CD14-positive monocyte (primary cell): Measurements from ENCODE around the gene THAP2. TPM values are rescaled to one million over a fixed set of nuclear protein-coding genes. Genes with fewer than 3 reads are reported as not detected.
"Not testable (repeated sequence)": the region's sequence is repeated elsewhere in the genome, so short reads cannot be mapped to it uniquely, and the experiment has no call there.

Source experiments
- DNase-seq, 3 donors: peaks; one replicate each; pipeline ENCODE4 v3.0.0-alpha.2; 2011 to 2022
- H2AFZ ChIP-seq: 2 replicates; pipeline ENCODE4 v1.6.0; 2012; ENCODE audit warnings: mild to moderate bottlenecking, low read depth, low read length, inconsistent platforms; ENCODE audit not compliant: insufficient read depth, poor library complexity, severe bottlenecking
- H3K27ac ChIP-seq, 2 donors: 1 replicate in 1 of 2; 2 replicates in 1 of 2; pipeline ENCODE4 v1.5.1; 2012 to 2013; ENCODE audit warnings: low read length in 2 of 2, control low read depth in 1 of 2, inconsistent platforms in 1 of 2, low read depth in 1 of 2, mild to moderate bottlenecking in 1 of 2
- H3K27me3 ChIP-seq, 2 donors: one replicate each; pipeline versions ENCODE4 v1.6.0 to v1.6.1; 2011 to 2013; ENCODE audit warnings: low read length in 2 of 2; ENCODE audit not compliant: control insufficient read depth in 2 of 2, insufficient read depth in 2 of 2
- H3K36me3 ChIP-seq, 2 donors: replicated peaks in 1 of 2; 1 replicate in 1 of 2; 2 replicates in 1 of 2; pipeline versions ENCODE4 v1.5.1 to v1.6.1; 2012 to 2013; ENCODE audit warnings: low read length in 2 of 2, control low read depth in 1 of 2, inconsistent platforms in 1 of 2, mild to moderate bottlenecking in 1 of 2; ENCODE audit not compliant: insufficient read depth in 2 of 2, control insufficient read depth in 1 of 2
- H3K4me1 ChIP-seq, 2 donors: 1 replicate in 1 of 2; 2 replicates in 1 of 2; pipeline versions ENCODE4 v1.5.1 to v1.6.1; 2012 to 2013; ENCODE audit warnings: low read length in 2 of 2, control low read depth in 1 of 2, inconsistent platforms in 1 of 2, mild to moderate bottlenecking in 1 of 2, moderate library complexity in 1 of 2; ENCODE audit not compliant: insufficient read depth in 2 of 2, control insufficient read depth in 1 of 2
- H3K4me2 ChIP-seq: replicated peaks from 2 replicates; pipeline ENCODE3; 2012; ENCODE audit warnings: low read length, moderate library complexity, mild to moderate bottlenecking; ENCODE audit not compliant: poor library complexity, severe bottlenecking; ENCODE audit errors: extremely low read depth
- H3K4me3 ChIP-seq, 3 experiments: fragments of 200-600 bp in 1 of 3; sonication (generic) in 1 of 3; replicated peaks in 1 of 3; 1 replicate in 2 of 3; 2 replicates in 1 of 3; pipeline ENCODE4 v1.5.1; 2011 to 2013; ENCODE audit warnings: low read length in 3 of 3, mild to moderate bottlenecking in 3 of 3, control low read depth in 2 of 3, low read depth in 2 of 3, inconsistent platforms in 1 of 3, moderate library complexity in 1 of 3
- H3K79me2 ChIP-seq: 2 replicates; pipeline ENCODE4 v1.6.0; 2012; ENCODE audit warnings: mild to moderate bottlenecking, control low read depth, inconsistent platforms, low read length, moderate library complexity; ENCODE audit not compliant: insufficient read depth
- H3K9ac ChIP-seq: 2 replicates; pipeline ENCODE4 v1.6.0; 2017; ENCODE audit warnings: low read length, mild to moderate bottlenecking; ENCODE audit not compliant: insufficient read depth, poor library complexity, severe bottlenecking
- H3K9me3 ChIP-seq, 2 donors: replicated peaks in 1 of 2; 1 replicate in 1 of 2; 2 replicates in 1 of 2; pipeline versions ENCODE4 v1.5.1 to v1.6.1; 2012 to 2013; ENCODE audit warnings: low read length in 2 of 2, control low read depth in 1 of 2; ENCODE audit not compliant: control insufficient read depth in 1 of 2, insufficient read depth in 1 of 2
- H4K20me1 ChIP-seq: 2 replicates; pipeline ENCODE4 v1.6.0; 2012; ENCODE audit warnings: mild to moderate bottlenecking, low read length, control low read depth, moderate library complexity; ENCODE audit not compliant: insufficient read depth
- H3K27ac Mint-ChIP-seq, 7 donors: one replicate each; pipeline ENCODE4 v1.8.0; 2020; ENCODE audit warnings: mild to moderate bottlenecking in 7 of 7, mixed read lengths in 7 of 7, moderate library complexity in 6 of 7, inconsistent platforms in 2 of 7
- H3K27me3 Mint-ChIP-seq, 3 donors: one replicate each; pipeline ENCODE4 v1.8.0; 2021 to 2022; ENCODE audit warnings: low read depth in 3 of 3, mild to moderate bottlenecking in 3 of 3, mixed read lengths in 3 of 3, moderate library complexity in 3 of 3, inconsistent platforms in 1 of 3
- H3K36me3 Mint-ChIP-seq, 2 donors: one replicate each; pipeline ENCODE4 v1.8.0; 2020; ENCODE audit warnings: mixed read lengths in 2 of 2, inconsistent platforms in 1 of 2, mild to moderate bottlenecking in 1 of 2
- H3K4me1 Mint-ChIP-seq: one replicate; pipeline ENCODE4 v1.8.0; 2020; ENCODE audit warnings: mild to moderate bottlenecking, mixed read lengths
- H3K4me3 Mint-ChIP-seq, 2 donors: one replicate each; pipeline ENCODE4 v1.8.0; 2020; ENCODE audit warnings: mild to moderate bottlenecking in 2 of 2, mixed read lengths in 2 of 2, moderate library complexity in 1 of 2
- H3K9me3 Mint-ChIP-seq, 7 donors: one replicate each; pipeline ENCODE4 v1.8.0; 2020 to 2022; ENCODE audit warnings: mixed read lengths in 7 of 7, mild to moderate bottlenecking in 6 of 7, moderate library complexity in 6 of 7, inconsistent platforms in 2 of 7
- WGBS: methylation state at CpG from one replicate; pipeline ENCODE4 v1.1.5; 2013; ENCODE audit warnings: missing lambda C conversion rate; ENCODE audit not compliant: insufficient coverage; 5-methylcytosine and 5-hydroxymethylcytosine counted together
- intact Hi-C, 2 donors: fragments of 100-400 bp; cut with micrococcal nuclease; formaldehyde crosslinking; loops; one replicate each; pipeline versions ENCODE4 v1.15.0 to v1.15.1; 2023
- polyA plus RNA-seq, 3 donors: library from polyadenylated mRNA; depleted of rRNA in 1 of 3; unstranded in 2 of 3; stranded (reverse) in 1 of 3; fragments of 300-500 nt in 2 of 3; fragments of >200 nt in 1 of 3; fragmentation: Illumina TruSeq in 2 of 3; gene quantifications; 1 replicate in 2 of 3; 2 replicates in 1 of 3; pipeline ENCODE4 v1.2.3, GENCODE V29; 2012 to 2021
- TF ChIP-seq, protein P1 (sequence below): fragments of 200-600 bp; IDR thresholded peaks from one replicate; pipeline ENCODE4 v1.8.0; 2022; ENCODE audit warnings: antibody characterized with exemption, mild to moderate bottlenecking

Gene THAP2
- polyA plus RNA-seq, 3 donors, result 3.5 to 16.3 (median 4.3) TPM

DNA sequence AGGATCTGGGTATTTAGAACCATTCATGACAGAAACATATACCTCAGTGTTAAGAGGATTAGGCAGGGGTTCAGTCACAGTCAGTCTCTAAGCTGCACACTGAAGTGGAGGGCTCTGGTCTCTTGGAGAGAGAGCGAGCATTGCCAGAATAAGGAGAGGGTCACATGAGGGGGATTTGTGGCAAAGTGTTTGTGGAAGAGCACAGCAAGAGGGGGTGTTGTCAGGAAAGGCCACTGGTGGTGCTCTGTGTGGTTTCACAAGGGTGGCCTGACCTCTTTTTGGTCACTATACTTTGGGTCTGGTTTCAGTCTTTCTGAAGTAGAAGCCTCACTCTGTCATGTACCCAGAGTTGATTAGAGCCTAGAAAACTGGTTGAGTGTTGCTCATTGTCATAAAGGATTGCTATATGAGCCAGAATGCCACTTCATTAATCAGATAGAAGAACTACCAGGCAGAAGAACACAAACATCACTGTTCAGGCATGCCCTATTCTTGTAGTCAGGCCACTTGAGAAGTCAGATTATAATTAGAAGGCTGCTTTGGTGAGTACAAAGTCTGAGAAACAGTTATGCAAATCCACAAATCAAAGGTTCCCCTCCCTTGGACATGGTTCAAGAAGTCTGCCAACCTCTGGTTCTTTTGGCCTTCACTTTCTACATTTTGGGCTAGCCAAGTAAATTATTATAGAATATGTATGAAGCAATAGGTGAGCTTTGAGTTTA lies 30.2 kb downstream of the THAP2 start:
- Mint-ChIP-seq H3K27ac (peak overlapping the region in 2 of 7 donors; percentile 53 to 55), H3K36me3 (peaks cover 36 to 41% of the 10 kb centered on the region in 2 donors), H3K4me3 (no peak overlapping the region), H3K9me3 (no peaks in the 10 kb centered on the region), H3K4me1 (peaks cover 9% of the 10 kb centered on the region), H3K27me3 (peaks cover 0 to 2% (median 0%) of the 10 kb centered on the region in 3 donors)
- H3K36me3 ChIP-seq, result peaks cover 26 to 49% of the 10 kb centered on the region in 2 donors
- H3K27ac ChIP-seq, result no peak overlapping the region
- intact Hi-C loops, result no loop called here
- peaks cover 3% of the 10 kb centered on the region for H3K79me2 ChIP-seq
- H3K4me2 ChIP-seq, result no peak overlapping the region
- no peaks in the 10 kb centered on the region for H3K9me3 ChIP-seq
- 100% methylated on average over 1 of the region's 1 CpG for WGBS
- no peak overlapping the region for H3K4me3 ChIP-seq
- no peak overlapping the region for H3K9ac ChIP-seq
- H3K4me1 ChIP-seq, result no peaks in the 10 kb centered on the region
- H4K20me1 ChIP-seq, result no peaks in the 10 kb centered on the region
- no peak overlapping the region for H2AFZ ChIP-seq
- no peak for DNase-seq
- TF ChIP-seq, protein P1, sequence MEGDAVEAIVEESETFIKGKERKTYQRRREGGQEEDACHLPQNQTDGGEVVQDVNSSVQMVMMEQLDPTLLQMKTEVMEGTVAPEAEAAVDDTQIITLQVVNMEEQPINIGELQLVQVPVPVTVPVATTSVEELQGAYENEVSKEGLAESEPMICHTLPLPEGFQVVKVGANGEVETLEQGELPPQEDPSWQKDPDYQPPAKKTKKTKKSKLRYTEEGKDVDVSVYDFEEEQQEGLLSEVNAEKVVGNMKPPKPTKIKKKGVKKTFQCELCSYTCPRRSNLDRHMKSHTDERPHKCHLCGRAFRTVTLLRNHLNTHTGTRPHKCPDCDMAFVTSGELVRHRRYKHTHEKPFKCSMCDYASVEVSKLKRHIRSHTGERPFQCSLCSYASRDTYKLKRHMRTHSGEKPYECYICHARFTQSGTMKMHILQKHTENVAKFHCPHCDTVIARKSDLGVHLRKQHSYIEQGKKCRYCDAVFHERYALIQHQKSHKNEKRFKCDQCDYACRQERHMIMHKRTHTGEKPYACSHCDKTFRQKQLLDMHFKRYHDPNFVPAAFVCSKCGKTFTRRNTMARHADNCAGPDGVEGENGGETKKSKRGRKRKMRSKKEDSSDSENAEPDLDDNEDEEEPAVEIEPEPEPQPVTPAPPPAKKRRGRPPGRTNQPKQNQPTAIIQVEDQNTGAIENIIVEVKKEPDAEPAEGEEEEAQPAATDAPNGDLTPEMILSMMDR, result no peak
- H3K27me3 ChIP-seq, result no peaks in the 10 kb centered on the region

GRCh38 chr12:71695782-71696181 lies 31.7 kb downstream of the THAP2 start:
- Histone ChIP-seq H3K4me2 (no peak overlapping the region), H4K20me1 (no peaks in the 10 kb centered on the region), H3K9ac (no peak overlapping the region), H3K79me2 (no peaks in the 10 kb centered on the region), H3K27me3 (no peaks in the 10 kb centered on the region), H3K9me3 (no peaks in the 10 kb centered on the region), H2AFZ (no peak overlapping the region), H3K36me3 (peaks cover 39 to 56% of the 10 kb centered on the region in 2 donors), H3K4me1 (no peaks in the 10 kb centered on the region), H3K27ac (no peak overlapping the region), H3K4me3 (no peak overlapping the region)
- Mint-ChIP-seq H3K36me3 (peaks cover 40 to 53% of the 10 kb centered on the region in 2 donors), H3K9me3 (no peaks in the 10 kb centered on the region), H3K4me3 (no peak overlapping the region), H3K4me1 (peaks cover 7% of the 10 kb centered on the region), H3K27me3 (peaks cover 0 to 2% (median 0%) of the 10 kb centered on the region in 3 donors), H3K27ac (no peak overlapping the region)
- intact Hi-C loops, result no loop called here
- TF ChIP-seq, protein P1, result no peak
- no peak for DNase-seq
- no CpG with 5 or more reads among the region's 1 CpG for WGBS

DNA sequence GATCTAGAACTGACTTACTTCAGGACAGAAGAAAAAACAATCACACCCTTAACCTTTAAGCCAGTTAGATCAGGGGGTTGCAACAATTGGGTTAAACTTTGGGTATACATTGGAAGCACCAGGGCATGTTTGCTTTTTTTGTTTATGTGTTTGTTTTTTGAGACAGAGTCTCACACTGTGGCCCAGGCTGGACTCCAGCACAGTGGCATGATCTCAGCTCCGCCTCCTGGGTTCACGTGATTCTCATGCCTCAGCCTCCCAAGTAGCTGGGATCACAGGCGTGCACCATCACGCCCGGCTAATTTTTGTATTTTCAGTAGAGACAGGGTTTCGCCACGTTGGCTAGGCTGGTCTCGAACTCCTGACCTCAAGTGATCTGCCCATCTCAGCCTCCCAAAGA lies 38.1 kb downstream of the THAP2 start:
- H2AFZ ChIP-seq, H3K4me2 ChIP-seq, H3K9ac ChIP-seq, H3K27ac ChIP-seq, DNase-seq, intact Hi-C loops, H3K4me1 Mint-ChIP-seq, H3K9me3 ChIP-seq, H3K27me3 Mint-ChIP-seq, H3K79me2 ChIP-seq, H3K9me3 Mint-ChIP-seq, H3K4me3 Mint-ChIP-seq, H3K4me3 ChIP-seq, H4K20me1 ChIP-seq, H3K27me3 ChIP-seq, H3K4me1 ChIP-seq: not testable (repeated sequence)
- H3K36me3 Mint-ChIP-seq, result peaks cover 53 to 62% of the 10 kb centered on the region in 2 donors
- peak overlapping the region in 1 of 7 donors; percentile 21 for H3K27ac Mint-ChIP-seq
- peaks cover 39 to 69% of the 10 kb centered on the region in 2 donors for H3K36me3 ChIP-seq
- WGBS, result 100% methylated on average over 5 of the region's 8 CpGs
